ENCODE measurements around the gene NRXN2.

NRXN2 gene

GRCh38 chr11:64758330-64759079, 35.5 kb upstream of the NRXN2 start:
- DNase-seq, result no peak

DNA sequence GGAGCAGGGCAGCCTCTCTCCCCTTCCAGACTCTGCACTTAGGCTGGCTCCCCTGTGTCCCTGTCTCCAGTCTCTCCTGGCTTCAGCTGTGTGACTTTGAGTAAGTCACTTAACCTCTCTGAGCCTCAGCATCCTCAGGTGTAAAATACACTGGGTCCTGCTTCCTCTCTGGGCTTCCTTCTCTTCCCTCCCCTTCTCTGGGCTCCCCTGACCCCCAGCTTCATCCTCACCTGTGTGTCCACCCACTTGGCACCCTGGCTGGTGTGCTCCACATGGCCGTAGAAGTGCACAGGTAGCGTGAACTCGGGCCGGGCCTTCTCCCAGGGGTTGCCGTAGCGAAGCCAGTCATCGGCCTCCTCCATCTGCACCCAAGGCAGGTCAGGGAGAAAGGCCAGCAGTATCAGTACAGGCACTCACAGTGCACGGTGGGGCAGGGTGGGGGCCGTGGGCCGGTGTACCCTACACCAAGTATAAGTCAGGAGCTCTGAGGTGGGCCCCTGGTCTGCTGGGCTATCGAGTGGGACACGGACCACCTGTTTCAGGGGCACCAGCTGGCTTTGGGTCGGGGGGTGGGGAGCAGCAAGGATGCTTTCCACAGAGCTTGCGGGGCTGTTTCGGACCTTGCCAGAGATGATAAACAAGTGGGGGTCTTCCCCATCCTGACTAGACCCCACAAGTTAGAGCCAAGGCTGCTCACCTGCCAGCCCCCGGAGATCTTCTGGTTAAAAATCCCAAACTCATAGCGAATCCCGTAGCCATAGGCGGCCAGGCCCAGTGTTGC, 34.7 kb upstream of the NRXN2 start:
- no peak for DNase-seq

DNA sequence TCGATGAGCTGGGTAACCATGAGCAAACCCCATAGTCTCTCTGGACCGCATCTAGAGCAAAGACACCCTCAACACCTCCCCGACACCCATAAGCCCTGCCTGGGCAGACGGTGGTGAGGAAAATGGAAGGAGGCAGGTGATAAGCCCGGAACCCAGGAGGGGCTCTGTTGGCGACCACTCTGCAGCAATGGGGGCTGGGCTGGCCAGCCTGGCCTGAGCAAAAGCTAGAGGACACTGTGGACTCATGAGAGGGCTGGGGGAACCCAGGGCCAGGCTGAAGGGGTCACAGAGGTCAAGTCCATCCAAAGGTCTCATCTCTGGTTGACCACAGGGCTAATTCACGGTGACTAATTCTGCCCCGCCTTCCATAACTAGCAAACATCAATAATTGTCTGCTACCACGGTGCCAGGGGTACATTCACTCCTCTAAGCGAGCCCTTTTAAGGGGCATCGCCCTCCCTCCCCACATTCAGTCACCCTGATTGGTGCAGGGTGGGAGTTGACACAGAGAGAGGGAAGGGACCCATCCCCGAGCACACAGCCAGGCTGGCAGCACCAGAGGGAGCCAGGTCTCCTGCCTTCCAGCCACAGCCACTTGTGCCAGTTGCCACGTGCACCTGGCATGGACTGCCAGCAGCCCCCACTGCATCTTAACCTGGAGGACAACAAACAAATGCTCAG, 32.8 kb upstream of the NRXN2 start:
- DNase-seq, result no peak

DNA sequence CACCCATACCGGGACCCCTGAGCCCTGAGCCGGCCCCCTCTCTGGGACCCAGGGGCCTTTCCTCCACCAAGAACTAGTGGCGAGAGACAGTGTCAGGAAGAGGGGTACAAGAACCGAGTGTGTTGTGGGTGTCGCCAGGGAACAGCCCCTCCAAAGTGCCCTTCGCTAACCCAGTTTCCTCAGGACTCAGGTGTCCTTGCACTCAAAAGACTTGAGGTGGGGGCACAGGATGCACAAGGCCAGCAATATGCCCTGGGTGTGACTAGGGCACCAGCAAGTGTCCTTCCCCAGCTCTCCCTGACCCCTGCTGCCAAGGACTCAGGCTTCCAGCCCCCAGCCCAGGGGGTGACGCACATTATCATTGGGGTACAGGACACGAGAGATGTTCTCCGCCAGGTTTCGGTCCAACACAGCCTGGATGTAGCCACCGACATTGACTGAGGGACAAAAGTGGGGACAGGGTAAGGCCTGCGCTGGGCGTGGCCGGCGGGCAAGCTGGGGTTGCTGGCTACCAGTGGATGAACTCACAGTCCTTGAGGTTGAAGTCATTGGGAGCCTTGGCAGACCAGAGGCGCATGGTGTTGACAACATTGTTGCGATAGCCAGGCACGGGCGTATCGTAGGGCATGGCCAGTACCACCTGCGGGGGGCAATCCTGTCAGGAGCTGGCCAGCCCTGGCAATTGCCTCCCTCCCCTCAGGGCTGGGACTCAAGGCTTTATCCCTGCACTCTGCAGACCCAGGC, 32.1 kb upstream of the NRXN2 start:
- DNase-seq, result no peak

DNA sequence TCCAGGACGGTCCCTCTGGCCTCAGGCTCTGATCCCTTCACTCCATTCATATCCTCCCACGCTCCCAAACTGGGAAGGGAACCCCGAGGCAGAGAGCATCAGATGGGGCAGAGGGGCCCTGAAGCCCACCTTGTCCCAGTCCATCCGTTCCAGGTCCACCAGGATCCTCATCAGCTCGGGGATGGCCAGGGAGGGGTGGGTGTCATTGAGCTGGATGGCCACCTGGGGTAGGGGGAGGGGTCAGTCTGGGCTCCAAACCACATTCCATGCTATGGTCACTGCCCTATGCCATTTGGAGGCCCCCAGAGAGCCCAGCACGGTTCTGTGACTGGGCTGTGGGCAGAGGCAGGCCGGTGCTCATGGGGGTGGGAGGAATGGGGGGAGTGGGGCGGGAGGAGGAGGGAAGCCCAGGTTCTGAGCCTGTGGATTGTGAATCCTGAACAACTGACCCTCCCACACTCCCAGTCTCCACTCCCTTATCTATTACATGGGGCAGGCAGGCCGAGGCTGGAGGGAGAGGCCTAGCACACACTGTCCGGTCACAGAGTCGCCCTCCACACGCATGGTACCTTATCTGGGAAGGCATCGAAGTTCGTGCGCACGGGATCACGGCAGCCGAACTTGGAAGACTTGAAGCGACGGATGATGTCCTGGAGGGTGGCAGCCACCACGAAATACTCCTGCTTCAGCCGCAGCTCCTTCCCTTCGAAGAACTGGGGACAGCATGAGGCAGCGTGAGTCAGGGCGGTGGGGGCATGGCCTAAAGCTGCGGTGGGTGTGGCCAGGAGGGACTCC, 31.3 kb upstream of the NRXN2 start:
- no peak for DNase-seq

GRCh38 chr11:64753380-64754123, 30.6 kb upstream of the NRXN2 start:
- no peak for DNase-seq

DNA sequence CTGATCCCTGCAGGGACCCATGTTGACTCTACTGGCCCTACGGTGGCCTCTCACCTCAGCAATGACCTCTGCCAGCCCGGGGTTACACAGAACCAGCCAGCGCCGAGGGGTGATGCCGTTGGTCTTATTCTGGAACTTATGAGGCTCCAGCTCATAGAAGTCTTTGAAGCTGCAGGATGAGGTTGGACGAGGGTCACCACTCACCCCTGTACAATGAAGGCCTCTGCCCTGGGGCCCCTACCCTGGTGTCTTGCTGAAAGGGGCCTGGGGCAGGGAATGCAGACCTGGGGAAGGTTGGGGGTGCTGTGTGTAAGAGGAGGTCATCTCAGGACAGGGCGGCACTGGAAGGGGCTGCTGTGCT, 30.0 kb upstream of the NRXN2 start:
- DNase-seq, result no peak

DNA sequence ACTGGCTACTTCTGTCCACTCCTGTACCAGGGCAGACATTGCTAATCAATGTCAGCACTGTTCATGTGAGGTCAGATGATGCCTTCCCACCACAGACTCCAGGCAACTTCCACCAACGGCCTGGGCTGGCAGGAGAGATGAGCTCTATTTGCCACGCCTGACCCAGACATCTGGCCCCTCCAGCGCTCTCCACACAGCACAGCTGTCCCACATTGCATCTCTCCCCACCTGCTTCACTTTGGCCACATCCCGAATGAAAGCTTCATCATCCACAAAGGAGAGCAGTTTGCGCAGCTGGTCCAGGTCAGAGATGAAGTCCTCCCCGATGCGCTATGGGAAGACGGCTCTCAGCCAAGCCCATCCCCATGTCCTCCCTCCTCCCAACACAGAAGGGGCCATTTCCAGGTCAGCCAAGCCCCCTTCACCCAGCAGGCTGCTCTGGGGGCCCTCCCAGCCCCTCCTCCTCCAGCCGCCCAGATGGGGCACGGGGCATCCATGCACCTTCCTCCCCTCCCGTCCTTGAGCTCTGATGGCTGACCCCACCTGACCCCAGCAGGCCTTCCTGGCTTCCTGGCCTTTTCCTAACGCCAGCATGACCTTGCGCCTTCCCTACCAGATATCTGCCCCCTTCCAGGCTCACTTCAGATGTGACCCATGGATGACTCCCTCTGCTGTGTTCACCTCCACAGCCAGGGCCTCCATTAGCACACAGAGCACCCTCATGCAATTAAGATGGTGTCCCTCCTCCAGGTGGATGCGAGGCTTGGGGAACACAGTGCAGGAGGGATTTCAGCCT, 29.4 kb upstream of the NRXN2 start:
- DNase-seq, result no peak

DNA sequence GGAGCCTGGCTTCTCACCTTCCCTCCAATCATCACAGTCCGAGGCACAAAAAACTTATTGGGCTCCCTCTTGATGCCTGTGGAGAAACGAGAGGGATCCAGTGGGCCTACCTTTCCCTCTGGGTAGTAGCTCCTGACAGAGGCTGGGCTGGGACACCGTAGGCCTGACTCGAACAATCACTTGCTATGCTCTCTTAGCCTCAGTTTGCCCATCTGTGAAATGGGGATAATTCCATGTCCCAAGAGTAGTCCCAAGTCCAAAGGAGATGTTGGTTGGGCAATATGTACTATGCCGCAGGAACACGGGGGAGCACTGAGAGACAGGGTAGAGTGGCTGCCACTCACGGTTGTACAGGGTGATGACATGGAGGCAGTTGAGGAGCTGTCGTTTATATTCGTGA, 28.6 kb upstream of the NRXN2 start:
- no peak for DNase-seq

GRCh38 chr11:64751136-64751535, 28.1 kb upstream of the NRXN2 start:
- DNase-seq, result no peak

GRCh38 chr11:64750361-64751054, 27.5 kb upstream of the NRXN2 start:
- DNase-seq, result peak; percentile 24

GRCh38 chr11:64747961-64748665, 25.1 kb upstream of the NRXN2 start:
- no peak for DNase-seq

- DNase-seq, result no peak
These were observed 23.5 kb upstream of the NRXN2 start for GRCh38 chr11:64746486-64746885.

GRCh38 chr11:64745521-64746328, 22.7 kb upstream of the NRXN2 start:
- DNase-seq, result peak; percentile 80

DNA sequence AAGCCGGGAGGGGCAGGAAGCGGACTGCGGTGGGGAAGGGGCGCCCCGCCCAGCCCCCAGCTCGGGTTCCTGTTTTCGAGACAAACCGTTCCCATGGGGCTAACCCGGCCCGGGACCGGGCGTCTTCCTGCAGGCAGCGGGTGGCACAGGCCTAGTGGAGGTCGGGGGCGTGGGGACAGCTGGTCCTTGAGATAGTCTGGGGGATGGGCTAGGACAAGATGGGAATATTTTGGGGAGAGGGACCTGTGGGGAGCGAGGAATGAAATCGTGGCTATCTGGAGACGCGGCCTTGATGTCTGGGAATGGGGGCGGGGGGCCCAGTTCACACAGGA, 22.2 kb upstream of the NRXN2 start:
- DNase-seq, result peak; percentile 93

GRCh38 chr11:64744544-64745188, 21.7 kb upstream of the NRXN2 start:
- peak; percentile 37 for DNase-seq

DNA sequence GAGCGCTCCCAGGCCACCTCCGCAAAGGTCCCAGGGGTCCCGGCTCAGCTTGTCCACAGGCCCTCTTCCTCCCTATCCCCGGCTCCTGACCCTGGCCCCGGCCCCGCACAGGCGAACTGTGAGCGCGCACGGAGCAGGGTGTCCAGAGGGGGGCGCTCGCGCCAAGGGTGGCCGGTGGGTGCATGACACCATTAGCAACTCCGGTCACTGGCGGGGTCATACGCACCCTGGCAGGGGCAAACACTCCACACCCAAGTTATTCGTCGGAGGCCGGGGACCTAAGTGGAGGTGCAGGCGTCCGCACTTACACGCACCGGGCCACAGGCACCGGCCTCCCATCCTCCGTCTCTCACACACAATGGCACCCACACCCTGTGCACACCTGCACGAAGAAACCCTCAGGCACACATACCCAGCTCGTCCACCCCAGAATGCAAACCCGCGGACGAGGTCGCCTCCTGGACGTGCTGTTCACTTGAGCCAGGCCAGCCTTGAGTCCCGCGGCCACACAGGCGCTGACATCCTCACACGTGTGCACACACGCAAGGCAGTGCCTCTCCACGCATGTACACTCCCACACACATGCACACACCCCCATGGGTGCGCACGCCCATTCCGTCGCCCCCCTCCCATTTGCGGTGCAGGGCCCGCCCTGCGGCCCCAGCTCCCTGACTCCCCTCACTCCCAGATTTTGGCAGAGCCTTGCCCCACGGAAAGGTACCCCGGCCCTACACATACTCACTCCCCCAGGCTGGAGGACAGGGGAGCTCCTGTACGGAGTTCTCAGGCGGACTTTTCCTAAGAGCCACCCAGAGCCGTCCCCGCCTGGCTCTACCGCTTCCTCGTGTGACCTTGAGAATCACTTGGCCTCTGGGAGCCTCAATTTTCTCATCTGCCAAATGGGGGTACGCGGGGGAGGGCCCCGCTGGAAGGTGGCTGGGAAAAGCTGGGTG, 20.9 kb upstream of the NRXN2 start, which contains the start of gene RASGRP2:
RASGRP2 (minus strand) TSS at position 552 of the 953 bp plus-strand sequence. CDS start 1,276 bp downstream, outside the sequence.
- DNase-seq, result peak; percentile 83
